Mucosa of stomach (tissue), 1 donor: ENCODE measurements around the gene PTMA.

Experiments used
- H3K27me3 ChIP-seq: one replicate; pipeline ENCODE4 v1.7.0; 2013; ENCODE audit warnings: mild to moderate bottlenecking, low read length; ENCODE audit not compliant: control insufficient read depth, insufficient read depth
- H3K36me3 ChIP-seq: one replicate; pipeline ENCODE4 v1.7.0; 2013; ENCODE audit warnings: low read length; ENCODE audit not compliant: control insufficient read depth, insufficient read depth
- H3K4me1 ChIP-seq: one replicate; pipeline ENCODE4 v1.7.0; 2013; ENCODE audit warnings: mild to moderate bottlenecking, low read length; ENCODE audit not compliant: control insufficient read depth, insufficient read depth
- H3K4me3 ChIP-seq: one replicate; pipeline ENCODE4 v1.7.0; 2013; ENCODE audit warnings: low read length
- H3K9ac ChIP-seq: one replicate; pipeline ENCODE4 v1.7.0; 2013; ENCODE audit warnings: mild to moderate bottlenecking, low read length, moderate library complexity
- H3K9me3 ChIP-seq: one replicate; pipeline ENCODE4 v1.7.0; 2013; ENCODE audit warnings: mild to moderate bottlenecking, low read length, moderate library complexity; ENCODE audit not compliant: control insufficient read depth
- donor health status: Pancreatic carcinoma.

Gene PTMA

GRCh38 chr2:231689124-231689893 lies 19.0 kb upstream of the PTMA start:
- Histone ChIP-seq H3K4me1 (peaks cover 4% of the 10 kb centered on the region), H3K27me3 (no peaks in the 10 kb centered on the region), H3K9ac (no peak overlapping the region)

GRCh38 chr2:231691251-231691772 lies 17.0 kb upstream of the PTMA start:
- Histone ChIP-seq H3K9me3 (no peaks in the 10 kb centered on the region), H3K36me3 (no peaks in the 10 kb centered on the region), H3K4me3 (no peak overlapping the region), H3K4me1 (peaks cover 4% of the 10 kb centered on the region), H3K9ac (no peak overlapping the region), H3K27me3 (no peaks in the 10 kb centered on the region)

More at GRCh38 chr2:231689124-231689893, 19.0 kb upstream of the PTMA start:
- no peaks in the 10 kb centered on the region for H3K9me3 ChIP-seq
- no peak overlapping the region for H3K4me3 ChIP-seq
- no peaks in the 10 kb centered on the region for H3K36me3 ChIP-seq

GRCh38 chr2:231692847-231693246 lies 15.5 kb upstream of the PTMA start:
- Histone ChIP-seq H3K9ac (no peak overlapping the region), H3K9me3 (no peaks in the 10 kb centered on the region), H3K27me3 (no peaks in the 10 kb centered on the region), H3K4me3 (no peak overlapping the region), H3K4me1 (peaks cover 4% of the 10 kb centered on the region), H3K36me3 (no peaks in the 10 kb centered on the region)

GRCh38 chr2:231693956-231694355 lies 14.4 kb upstream of the PTMA start:
- H3K4me3 ChIP-seq: no peak overlapping the region

GRCh38 chr2:231696004-231696367 lies 12.3 kb upstream of the PTMA start:
- Histone ChIP-seq H3K4me3 (no peak overlapping the region), H3K4me1 (peaks cover 4% of the 10 kb centered on the region), H3K9ac (no peak overlapping the region), H3K9me3 (no peaks in the 10 kb centered on the region), H3K36me3 (no peaks in the 10 kb centered on the region), H3K27me3 (no peaks in the 10 kb centered on the region)

More at GRCh38 chr2:231693956-231694355, 14.4 kb upstream of the PTMA start:
- no peak overlapping the region for H3K9ac ChIP-seq
- no peaks in the 10 kb centered on the region for H3K27me3 ChIP-seq
- H3K36me3 ChIP-seq: no peaks in the 10 kb centered on the region
- no peaks in the 10 kb centered on the region for H3K9me3 ChIP-seq
- peaks cover 4% of the 10 kb centered on the region for H3K4me1 ChIP-seq

GRCh38 chr2:231699006-231699405 lies 9.3 kb upstream of the PTMA start:
- Histone ChIP-seq H3K36me3 (peaks cover 2% of the 10 kb centered on the region), H3K9me3 (no peaks in the 10 kb centered on the region), H3K4me3 (no peak overlapping the region), H3K9ac (no peak overlapping the region), H3K27me3 (no peaks in the 10 kb centered on the region), H3K4me1 (peaks cover 11% of the 10 kb centered on the region)

GRCh38 chr2:231701456-231702373 lies 6.6 kb upstream of the PTMA start:
- Histone ChIP-seq H3K9ac (peak overlapping the region; percentile 57), H3K4me3 (no peak overlapping the region), H3K4me1 (peaks cover 16% of the 10 kb centered on the region), H3K36me3 (peaks cover 6% of the 10 kb centered on the region), H3K27me3 (no peaks in the 10 kb centered on the region), H3K9me3 (no peaks in the 10 kb centered on the region)

GRCh38 chr2:231704017-231704416 lies 4.3 kb upstream of the PTMA start:
- Histone ChIP-seq H3K36me3 (peaks cover 6% of the 10 kb centered on the region), H3K4me3 (no peak overlapping the region), H3K9ac (no peak overlapping the region), H3K27me3 (no peaks in the 10 kb centered on the region), H3K4me1 (peaks cover 16% of the 10 kb centered on the region), H3K9me3 (no peaks in the 10 kb centered on the region)

- Histone ChIP-seq H3K36me3 (peaks cover 7% of the 10 kb centered on the region), H3K4me3 (peak overlapping the region; percentile 76), H3K27me3 (no peaks in the 10 kb centered on the region), H3K9me3 (no peaks in the 10 kb centered on the region), H3K4me1 (peaks cover 20% of the 10 kb centered on the region), H3K9ac (peak overlapping the region; percentile 90)
Measured at GRCh38 chr2:231706731-231707624, 1.3 kb upstream of the PTMA start.

GRCh38 chr2:231707625-231707926 lies 749 bp upstream of the PTMA start:
- peak overlapping the region; percentile 90 for H3K9ac ChIP-seq
- H3K4me1 ChIP-seq: peaks cover 21% of the 10 kb centered on the region
- no peaks in the 10 kb centered on the region for H3K27me3 ChIP-seq
- H3K36me3 ChIP-seq: peaks cover 13% of the 10 kb centered on the region
- H3K4me3 ChIP-seq: peak overlapping the region; percentile 39
- H3K9me3 ChIP-seq: no peaks in the 10 kb centered on the region

GRCh38 chr2:231708773-231709635 lies 679 bp downstream of the PTMA start:
- peaks cover 28% of the 10 kb centered on the region for H3K4me1 ChIP-seq
- peaks cover 12% of the 10 kb centered on the region for H3K36me3 ChIP-seq
- no peaks in the 10 kb centered on the region for H3K9me3 ChIP-seq
- H3K4me3 ChIP-seq: peak overlapping the region; percentile 60
- peak overlapping the region; percentile 97 for H3K9ac ChIP-seq
- no peaks in the 10 kb centered on the region for H3K27me3 ChIP-seq
